ENCODE measurements around the gene USH2A.
"Not testable (repeated sequence)": the region's sequence is repeated elsewhere in the genome, so short reads cannot be mapped to it uniquely, and the experiment has no call there.

Gene USH2A

GRCh38 chr1:216389774-216390173 is 33.5 kb downstream of the USH2A start:
- DNase-seq (ENCODE audit: low read depth, low spot score) = no peak

DNA sequence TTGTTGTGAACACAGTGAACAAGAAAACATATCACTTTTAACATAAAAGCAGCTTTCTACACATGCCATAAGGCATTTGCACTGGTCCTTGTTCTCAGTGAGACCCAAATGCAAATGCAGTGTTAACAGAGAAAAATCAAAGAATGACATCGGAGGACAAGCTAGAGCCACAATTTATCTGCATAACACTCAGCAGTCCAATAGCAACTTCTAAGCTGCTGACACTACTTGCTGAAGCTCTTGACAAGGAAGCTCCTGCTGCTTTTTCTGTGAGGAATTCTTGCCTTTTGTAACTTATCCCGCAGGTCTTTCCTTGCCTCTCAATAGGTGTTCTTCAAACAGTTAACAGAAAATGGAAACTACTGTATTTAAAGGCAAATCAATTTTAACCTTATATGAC is 34.7 kb downstream of the USH2A start:
- no peak for DNase-seq (ENCODE audit: low read depth, low spot score)

- no peak for DNase-seq (ENCODE audit: low read depth, low spot score)
These were observed 35.5 kb downstream of the USH2A start for GRCh38 chr1:216387782-216388181.

GRCh38 chr1:216379441-216379840 is 43.8 kb downstream of the USH2A start:
- no peak for DNase-seq (ENCODE audit: low read depth, low spot score)

- DNase-seq (ENCODE audit: low read depth, low spot score) = no peak
These were observed 55.0 kb downstream of the USH2A start for GRCh38 chr1:216368249-216368648.

GRCh38 chr1:216366979-216367378 is 56.3 kb downstream of the USH2A start:
- no peak for DNase-seq (ENCODE audit: low read depth, low spot score)

- DNase-seq (ENCODE audit: low read depth, low spot score) = no peak
These were observed 66.3 kb downstream of the USH2A start for GRCh38 chr1:216356945-216357344.

DNA sequence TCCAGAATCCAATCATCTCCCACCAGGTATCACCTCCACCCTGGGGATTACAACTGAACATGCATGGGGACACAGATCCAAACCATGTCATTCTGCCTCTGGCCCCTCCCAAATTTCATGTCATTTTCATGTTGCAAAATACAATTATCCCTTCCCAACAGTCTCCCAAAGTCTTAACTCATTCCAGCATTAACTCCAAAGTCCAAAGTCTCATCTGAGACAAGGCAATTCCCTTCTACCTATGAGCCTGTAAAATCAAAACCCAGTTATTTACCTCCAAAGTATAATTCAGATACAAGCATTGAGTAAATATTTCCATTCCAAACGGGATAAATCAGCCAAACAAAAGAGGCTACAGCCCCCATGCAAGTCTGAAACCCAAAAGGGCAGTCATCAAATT is 73.1 kb downstream of the USH2A start:
- DNase-seq (ENCODE audit: low read depth, low spot score) = no peak

- no peak for DNase-seq (ENCODE audit: low read depth, low spot score)
These were observed 76.7 kb downstream of the USH2A start for GRCh38 chr1:216346526-216346925.

GRCh38 chr1:216340542-216340941 is 82.7 kb downstream of the USH2A start:
- not testable (repeated sequence) for DNase-seq (ENCODE audit: low read depth, low spot score)

DNA sequence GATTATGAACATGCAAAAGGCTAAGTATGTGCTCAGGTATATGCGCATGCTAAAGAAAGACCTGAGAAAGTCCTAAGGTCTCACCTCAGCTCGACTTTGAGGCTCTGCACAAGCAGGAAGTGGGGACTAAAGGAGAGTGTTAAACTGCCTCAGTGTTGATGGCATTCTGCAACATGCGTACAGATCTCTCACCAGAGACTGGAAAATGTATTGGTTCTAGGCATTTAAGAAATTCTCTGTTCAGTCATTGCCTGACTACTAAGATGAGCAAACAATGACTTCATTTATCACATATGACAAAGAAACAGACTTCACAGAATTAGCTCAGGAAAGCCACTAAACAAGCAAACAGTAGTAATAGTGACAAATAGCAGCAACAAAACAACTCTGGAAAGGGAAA is 90.8 kb downstream of the USH2A start:
- no peak for DNase-seq (ENCODE audit: low read depth, low spot score)

DNA sequence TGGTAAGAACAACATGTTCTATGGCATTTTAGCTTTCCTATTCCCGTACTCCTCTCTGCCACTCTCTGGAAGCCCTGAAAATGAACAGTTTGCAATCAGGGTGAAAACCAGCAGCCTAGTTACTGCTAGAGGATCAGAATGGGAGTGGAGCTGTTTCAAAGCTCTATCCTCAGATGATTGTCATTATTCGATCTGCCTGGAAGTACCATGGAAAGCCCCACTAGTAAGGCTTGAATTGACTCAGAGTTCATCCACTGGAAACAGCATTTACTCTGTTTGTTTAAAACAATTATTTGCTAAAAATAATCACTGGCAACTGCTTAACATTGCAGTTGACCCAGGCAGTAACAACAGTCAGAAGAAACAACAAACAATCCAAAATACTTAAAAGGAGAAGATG is 91.2 kb downstream of the USH2A start:
- no peak for DNase-seq (ENCODE audit: low read depth, low spot score)

GRCh38 chr1:216331211-216331610 is 92.0 kb downstream of the USH2A start:
- no peak for DNase-seq (ENCODE audit: low read depth, low spot score)

- DNase-seq (ENCODE audit: low read depth, low spot score) = no peak
These were observed 93.0 kb downstream of the USH2A start for GRCh38 chr1:216330262-216330661.

DNA sequence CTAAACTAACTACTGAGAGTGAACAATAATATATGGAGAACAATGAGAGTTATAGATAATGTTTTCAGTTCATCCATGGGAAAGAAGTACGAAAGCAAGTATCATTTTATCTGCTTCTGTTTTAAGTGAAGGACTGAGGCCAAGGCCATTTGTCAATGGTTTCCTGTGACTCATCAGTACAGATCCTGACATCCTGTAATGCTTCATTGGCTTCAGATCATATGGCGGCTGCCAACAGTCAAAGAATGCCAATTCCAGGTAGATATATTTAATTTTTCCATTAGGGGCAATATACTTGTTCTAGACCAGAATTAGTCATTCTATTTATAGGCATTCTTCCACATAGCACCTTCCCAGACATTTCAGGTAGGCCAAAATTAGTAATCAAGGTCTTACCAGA is 97.3 kb downstream of the USH2A start:
- DNase-seq (ENCODE audit: low read depth, low spot score) = no peak

DNA sequence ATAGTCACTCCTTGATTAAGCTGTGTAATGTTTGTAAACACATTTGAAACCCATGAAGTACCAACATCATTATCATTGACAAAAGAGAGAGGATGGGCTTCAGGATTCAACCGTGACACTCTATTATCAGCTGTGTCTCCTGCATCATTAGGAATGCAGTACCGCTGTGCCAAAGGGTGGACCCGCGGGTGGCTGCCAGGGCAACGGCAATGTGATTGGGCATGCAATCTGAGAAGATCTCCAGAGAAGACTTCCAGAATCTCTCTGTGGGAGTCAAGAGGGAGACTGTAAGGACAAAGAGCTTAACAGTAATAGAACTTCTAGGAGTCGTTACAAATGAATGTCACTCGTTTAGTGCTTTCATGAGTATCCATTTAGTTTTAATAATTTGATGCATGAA is 97.9 kb downstream of the USH2A start:
- no peak for DNase-seq (ENCODE audit: low read depth, low spot score)

- DNase-seq (ENCODE audit: low read depth, low spot score) = no peak
These were observed 99.9 kb downstream of the USH2A start for GRCh38 chr1:216323344-216323743.

GRCh38 chr1:216314379-216315095 is 108.7 kb downstream of the USH2A start:
- DNase-seq (ENCODE audit: low read depth, low spot score) = no peak

DNA sequence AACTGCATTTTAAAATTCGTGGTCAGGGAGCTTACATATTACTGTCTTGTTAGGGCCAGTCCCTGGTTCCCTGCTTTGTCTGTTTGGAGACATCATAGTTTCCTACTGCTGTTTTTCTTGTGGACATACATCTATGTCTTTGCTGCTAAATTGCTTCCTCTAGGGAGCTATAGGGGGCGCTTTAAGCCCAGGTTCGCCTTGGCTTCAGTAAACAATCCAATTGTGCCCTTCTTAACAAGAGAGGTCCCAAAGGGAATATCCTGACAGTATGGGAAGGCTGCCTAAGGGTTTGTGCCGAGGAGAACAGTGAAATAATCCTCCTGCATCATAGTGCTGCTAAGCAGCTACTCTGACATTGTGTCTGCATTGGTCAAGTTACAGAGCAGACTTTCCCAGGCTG is 112.5 kb downstream of the USH2A start:
- DNase-seq (ENCODE audit: low read depth, low spot score) = no peak

DNA sequence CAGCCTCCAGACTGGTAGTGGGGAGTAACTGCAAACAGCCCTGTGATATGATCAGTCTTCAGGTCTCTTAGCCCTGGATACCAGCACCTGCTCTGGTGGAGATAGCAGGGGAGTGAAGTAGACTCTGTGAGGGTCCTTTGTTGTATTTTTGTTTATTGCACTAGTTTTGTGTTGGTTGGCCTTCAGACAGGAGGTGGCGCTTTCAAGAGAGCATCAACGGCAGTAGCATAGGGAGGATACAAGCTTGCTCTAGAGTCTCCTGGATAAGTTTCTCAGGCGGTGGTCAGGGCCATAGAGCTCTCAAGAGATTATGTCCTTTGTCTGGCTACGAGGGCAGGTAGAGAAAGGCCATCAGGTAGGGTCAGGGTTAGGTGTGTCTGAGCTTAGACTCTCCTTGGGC is 116.4 kb downstream of the USH2A start:
- DNase-seq (ENCODE audit: low read depth, low spot score) = no peak

DNA sequence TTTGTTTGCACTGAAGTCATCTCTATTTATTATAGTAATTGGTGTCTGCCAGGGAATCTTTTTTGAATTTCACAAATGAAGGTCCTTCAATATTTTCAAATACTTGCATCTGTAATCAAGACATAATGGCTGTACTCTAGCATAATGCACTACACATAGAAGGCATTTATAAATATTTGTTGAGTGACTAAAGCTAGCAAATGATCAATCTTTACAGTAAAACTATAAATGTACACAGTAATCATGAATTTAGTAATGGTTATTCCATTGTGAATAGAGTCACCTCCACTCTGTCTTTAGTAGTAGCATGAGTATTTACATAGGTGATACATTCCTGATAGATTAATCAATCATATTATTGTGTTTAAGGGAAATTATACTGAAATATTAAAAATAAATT is 119.6 kb downstream of the USH2A start:
- DNase-seq (ENCODE audit: low read depth, low spot score) = no peak

DNA sequence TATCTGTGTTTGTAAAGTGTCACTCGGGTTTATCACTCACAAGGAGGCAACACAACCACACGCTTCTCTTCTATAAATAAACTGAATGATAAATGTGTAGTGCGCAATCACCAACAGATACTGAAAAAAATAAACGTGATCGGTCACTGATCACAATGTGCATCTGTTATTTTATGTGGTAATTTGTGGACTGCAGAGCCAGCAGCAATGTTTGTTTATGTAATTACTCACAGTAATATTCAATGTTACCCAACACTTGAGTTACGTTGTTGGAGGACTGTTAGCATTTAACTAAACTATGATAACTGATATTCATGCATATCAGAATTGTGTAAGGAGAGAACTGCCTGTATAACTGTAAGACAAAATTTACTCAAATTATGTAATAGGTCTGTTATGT is 129.6 kb downstream of the USH2A start:
- no peak for DNase-seq (ENCODE audit: low read depth, low spot score)

DNA sequence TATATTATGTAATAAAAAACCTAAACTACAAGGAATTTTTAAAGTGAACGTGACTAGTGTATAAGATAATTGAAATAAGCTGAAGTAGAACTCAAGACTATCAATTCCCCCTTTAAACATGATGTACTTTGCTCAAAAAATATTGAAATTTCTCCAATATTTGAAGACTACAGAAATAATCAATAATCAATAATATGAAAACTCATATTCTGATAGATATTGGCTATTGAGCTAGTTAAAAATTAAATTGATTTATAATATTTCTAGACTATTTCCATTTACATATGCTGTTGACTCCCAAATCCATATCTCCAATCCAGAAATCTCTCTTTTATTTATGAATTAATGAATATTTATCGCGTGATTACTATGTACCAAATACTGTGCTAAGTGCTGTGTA is 133.2 kb downstream of the USH2A start:
- no peak for DNase-seq (ENCODE audit: low read depth, low spot score)

GRCh38 chr1:216285052-216285451 is 138.2 kb downstream of the USH2A start:
- DNase-seq (ENCODE audit: low read depth, low spot score) = no peak

Data from activated CD4-positive, CD25-positive, alpha-beta regulatory T cell treated with anti-CD3 and anti-CD28 coated beads, Interleukin-2, amount 50 U/mL, for 16 hours (primary cell).